ENCODE measurements around the gene KIF26B. TPM values are rescaled to one million over a fixed set of nuclear protein-coding genes. Genes with fewer than 3 reads are reported as not detected.
A peak's percentile ranks its signal among the peaks of the same experiment; 100 is the strongest.

KIF26B gene
- total and polyA plus RNA-seq, 10 of the 15 experiments (the other 5 are each of a cell fraction or from before 2014, with no cell fraction given), result 0.35 to 11.6 (median 2.2) TPM

DNA sequence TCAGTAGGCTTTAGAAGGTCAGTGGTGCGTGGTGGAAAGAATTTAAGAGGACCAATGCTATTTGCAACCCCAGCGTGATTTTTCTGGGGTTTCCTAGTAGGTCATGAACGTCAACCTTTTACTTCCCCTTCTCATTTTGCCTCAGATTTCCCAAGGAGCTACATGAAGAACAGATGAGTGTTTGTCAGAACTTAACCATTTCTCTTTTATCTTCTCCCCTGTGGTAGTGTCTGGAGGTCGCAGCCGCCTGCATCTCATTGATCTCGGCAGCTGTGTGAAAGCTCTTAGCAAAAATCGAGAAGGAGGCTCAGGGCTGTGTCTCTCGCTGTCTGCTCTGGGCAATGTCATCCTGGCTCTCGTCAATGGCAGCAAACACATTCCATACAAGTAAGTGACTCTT lies 491.1 kb downstream of the KIF26B start:
- peak overlapping the region; percentile 66 for H3K9ac ChIP-seq (ENCODE audit: control insufficient read depth, insufficient read depth, low read length)
- peaks cover 16% of the 10 kb centered on the region for H3K79me2 ChIP-seq (ENCODE audit: control insufficient read depth, insufficient read depth, low read length)
- no peaks in the 10 kb centered on the region for H4K20me1 ChIP-seq (ENCODE audit: control insufficient read depth, insufficient read depth)
- ChIA-PET RAD21 (ENCODE audit: unreplicated experiment) (interaction anchor here (1.0 to 2.3 kb wide), 9 partner anchors 11 to 344 kb away, joined by 3 to 9 read pairs (median 3); no protein-coding TSS in a partner anchor), CTCF (interaction anchor here (1.2 to 3.7 kb wide), 3 partner anchors 13 to 152 kb away, joined by 4 to 9 read pairs (median 5); no protein-coding TSS in a partner anchor), SMC1A (ENCODE audit: uncharacterized antibody, unreplicated experiment) (interaction anchor here (0.6 to 3.0 kb wide), 20 partner anchors 8 to 358 kb away, joined by 3 to 13 read pairs (median 4); no protein-coding TSS in a partner anchor), POLR2A (interaction anchor here (0.8 to 1.5 kb wide), 4 partner anchors 9 to 21 kb away, joined by 3 to 4 read pairs (median 3); no protein-coding TSS in a partner anchor)
- FAIRE-seq (peak; percentile 13), ATAC-seq (peak; percentile 76), DNase-seq (ENCODE audit: low read depth, low spot score) (peak; percentile 72)
- WGBS (ENCODE audit: insufficient coverage, insufficient replicate concordance, low lambda C conversion rate, missing lambda C conversion rate), result 2% methylated on average over 9 of the region's 9 CpGs
- in situ Hi-C loops (cut with MboI), result no loop called here
- H3K4me3 ChIP-seq, result peak overlapping the region; percentile 61
- H3K4me2 ChIP-seq (ENCODE audit: control insufficient read depth, insufficient read depth), result peak overlapping the region; percentile 61
- no peaks in the 10 kb centered on the region for H3K36me3 ChIP-seq (ENCODE audit: control insufficient read depth in 2 of 2, insufficient read depth in 2 of 2, low read length in 1 of 2)
- H3K9me3 ChIP-seq (replicated peaks; ENCODE audit: control insufficient read depth, insufficient read depth, low read length), result peaks cover 9% of the 10 kb centered on the region
- intact Hi-C loops (cut with micrococcal nuclease; ENCODE audit: unreplicated experiment), result loop anchor here (5.0 to 10.0 kb wide), 4 partner anchors 251 to 689 kb away; no protein-coding TSS in a partner anchor
- no TSS peak for BruUV-seq (replicated peaks)
- H2AFZ ChIP-seq (ENCODE audit: control insufficient read depth, low read depth, low read length), result peak overlapping the region; percentile 52; the same call in 1 of the 2 replicates
- no peaks in the 10 kb centered on the region for H3K27me3 ChIP-seq (replicated peaks in 1 of 2; ENCODE audit: control insufficient read depth in 2 of 2, insufficient read depth in 2 of 2, low read length in 1 of 2)
- peaks cover 21% of the 10 kb centered on the region for H3K4me1 ChIP-seq (ENCODE audit: control insufficient read depth, insufficient read depth, low read length)
- peak overlapping the region; percentile 84 for H3K27ac ChIP-seq (ENCODE audit: control insufficient read depth, insufficient read depth)
- TF ChIP-seq MEF2A (IDR thresholded peaks at IDR 0.05; ENCODE audit: insufficient read depth, low read depth, low read length) (peak; percentile 50; the same call in 1 of the 2 replicates), KLF5 (IDR thresholded peaks at IDR 0.05; ENCODE audit: partially characterized antibody) (no peak), FOS (IDR thresholded peaks at IDR 0.05; ENCODE audit: borderline replicate concordance, extremely low read depth, insufficient read length) (no peak), SREBF1 (IDR thresholded peaks at IDR 0.05; ENCODE audit: low read length) (no peak), LARP7 (IDR thresholded peaks at IDR 0.05) (no peak), TAF1 (IDR thresholded peaks at IDR 0.05; ENCODE audit: borderline replicate concordance, low read depth, low read length) (peak; percentile 41; the same call in 1 of the 2 replicates), EED (IDR thresholded peaks at IDR 0.05; ENCODE audit: low read depth) (peak; percentile 62; the same call in 1 of the 2 replicates), KDM1A (IDR thresholded peaks at IDR 0.05; ENCODE audit: borderline replicate concordance) (no peak), ASH2L (IDR thresholded peaks at IDR 0.05; ENCODE audit: borderline replicate concordance, low read depth) (no peak), CEBPB (IDR thresholded peaks at IDR 0.05; ENCODE audit: borderline replicate concordance in 1 of 2, low read depth in 2 of 2, low read length in 2 of 2) (0 out of 4 replicates have a peak, but pooled peaks of 1 of the 2 experiments have one; percentile 16), SUZ12 (IDR thresholded peaks at IDR 0.05; ENCODE audit: unreplicated experiment) (no peak), SIN3A (IDR thresholded peaks at IDR 0.05; ENCODE audit: low read depth, low read length) (no peak), ZNF384 (IDR thresholded peaks at IDR 0.05; ENCODE audit: borderline replicate concordance, low read depth, low read length) (no peak), RUNX3 (IDR thresholded peaks at IDR 0.05; ENCODE audit: low read length) (peak; percentile 83), YY1 (IDR thresholded peaks at IDR 0.05; ENCODE audit: low read depth, low read length) (no peak), TCF12 (IDR thresholded peaks at IDR 0.05; ENCODE audit: low read depth, low read length) (peak; percentile 40; the same call in 1 of the 2 replicates), IKZF2 (IDR thresholded peaks at IDR 0.05) (peak; percentile 66 to 67; a peak in 2 of 4 replicates), YBX1 (IDR thresholded peaks at IDR 0.05) (no peak)
- TF ChIP-seq, protein P1, sequence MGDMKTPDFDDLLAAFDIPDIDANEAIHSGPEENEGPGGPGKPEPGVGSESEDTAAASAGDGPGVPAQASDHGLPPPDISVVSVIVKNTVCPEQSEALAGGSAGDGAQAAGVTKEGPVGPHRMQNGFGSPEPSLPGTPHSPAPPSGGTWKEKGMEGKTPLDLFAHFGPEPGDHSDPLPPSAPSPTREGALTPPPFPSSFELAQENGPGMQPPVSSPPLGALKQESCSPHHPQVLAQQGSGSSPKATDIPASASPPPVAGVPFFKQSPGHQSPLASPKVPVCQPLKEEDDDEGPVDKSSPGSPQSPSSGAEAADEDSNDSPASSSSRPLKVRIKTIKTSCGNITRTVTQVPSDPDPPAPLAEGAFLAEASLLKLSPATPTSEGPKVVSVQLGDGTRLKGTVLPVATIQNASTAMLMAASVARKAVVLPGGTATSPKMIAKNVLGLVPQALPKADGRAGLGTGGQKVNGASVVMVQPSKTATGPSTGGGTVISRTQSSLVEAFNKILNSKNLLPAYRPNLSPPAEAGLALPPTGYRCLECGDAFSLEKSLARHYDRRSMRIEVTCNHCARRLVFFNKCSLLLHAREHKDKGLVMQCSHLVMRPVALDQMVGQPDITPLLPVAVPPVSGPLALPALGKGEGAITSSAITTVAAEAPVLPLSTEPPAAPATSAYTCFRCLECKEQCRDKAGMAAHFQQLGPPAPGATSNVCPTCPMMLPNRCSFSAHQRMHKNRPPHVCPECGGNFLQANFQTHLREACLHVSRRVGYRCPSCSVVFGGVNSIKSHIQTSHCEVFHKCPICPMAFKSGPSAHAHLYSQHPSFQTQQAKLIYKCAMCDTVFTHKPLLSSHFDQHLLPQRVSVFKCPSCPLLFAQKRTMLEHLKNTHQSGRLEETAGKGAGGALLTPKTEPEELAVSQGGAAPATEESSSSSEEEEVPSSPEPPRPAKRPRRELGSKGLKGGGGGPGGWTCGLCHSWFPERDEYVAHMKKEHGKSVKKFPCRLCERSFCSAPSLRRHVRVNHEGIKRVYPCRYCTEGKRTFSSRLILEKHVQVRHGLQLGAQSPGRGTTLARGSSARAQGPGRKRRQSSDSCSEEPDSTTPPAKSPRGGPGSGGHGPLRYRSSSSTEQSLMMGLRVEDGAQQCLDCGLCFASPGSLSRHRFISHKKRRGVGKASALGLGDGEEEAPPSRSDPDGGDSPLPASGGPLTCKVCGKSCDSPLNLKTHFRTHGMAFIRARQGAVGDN (IDR thresholded peaks at IDR 0.05), result peak; percentile 38; the same call in 1 of the 2 replicates
- TF ChIP-seq, protein P2, sequence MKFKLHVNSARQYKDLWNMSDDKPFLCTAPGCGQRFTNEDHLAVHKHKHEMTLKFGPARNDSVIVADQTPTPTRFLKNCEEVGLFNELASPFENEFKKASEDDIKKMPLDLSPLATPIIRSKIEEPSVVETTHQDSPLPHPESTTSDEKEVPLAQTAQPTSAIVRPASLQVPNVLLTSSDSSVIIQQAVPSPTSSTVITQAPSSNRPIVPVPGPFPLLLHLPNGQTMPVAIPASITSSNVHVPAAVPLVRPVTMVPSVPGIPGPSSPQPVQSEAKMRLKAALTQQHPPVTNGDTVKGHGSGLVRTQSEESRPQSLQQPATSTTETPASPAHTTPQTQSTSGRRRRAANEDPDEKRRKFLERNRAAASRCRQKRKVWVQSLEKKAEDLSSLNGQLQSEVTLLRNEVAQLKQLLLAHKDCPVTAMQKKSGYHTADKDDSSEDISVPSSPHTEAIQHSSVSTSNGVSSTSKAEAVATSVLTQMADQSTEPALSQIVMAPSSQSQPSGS (IDR thresholded peaks at IDR 0.05; ENCODE audit: low read length), result peak; percentile 82
